GM18517 (cell line): ENCODE data around the gene CA5A.
"Not testable (repeated sequence)": the region's sequence is repeated elsewhere in the genome, so short reads cannot be mapped to it uniquely, and the experiment has no call there.

ENCODE experiments used
- ATAC-seq: cut with Tn5 transposase; IDR thresholded peaks from one replicate; pipeline ENCODE4 v1.9.1; 2021; ENCODE audit warnings: mild to moderate bottlenecking, moderate library complexity; ENCODE audit not compliant: unreplicated experiment

CA5A gene

DNA sequence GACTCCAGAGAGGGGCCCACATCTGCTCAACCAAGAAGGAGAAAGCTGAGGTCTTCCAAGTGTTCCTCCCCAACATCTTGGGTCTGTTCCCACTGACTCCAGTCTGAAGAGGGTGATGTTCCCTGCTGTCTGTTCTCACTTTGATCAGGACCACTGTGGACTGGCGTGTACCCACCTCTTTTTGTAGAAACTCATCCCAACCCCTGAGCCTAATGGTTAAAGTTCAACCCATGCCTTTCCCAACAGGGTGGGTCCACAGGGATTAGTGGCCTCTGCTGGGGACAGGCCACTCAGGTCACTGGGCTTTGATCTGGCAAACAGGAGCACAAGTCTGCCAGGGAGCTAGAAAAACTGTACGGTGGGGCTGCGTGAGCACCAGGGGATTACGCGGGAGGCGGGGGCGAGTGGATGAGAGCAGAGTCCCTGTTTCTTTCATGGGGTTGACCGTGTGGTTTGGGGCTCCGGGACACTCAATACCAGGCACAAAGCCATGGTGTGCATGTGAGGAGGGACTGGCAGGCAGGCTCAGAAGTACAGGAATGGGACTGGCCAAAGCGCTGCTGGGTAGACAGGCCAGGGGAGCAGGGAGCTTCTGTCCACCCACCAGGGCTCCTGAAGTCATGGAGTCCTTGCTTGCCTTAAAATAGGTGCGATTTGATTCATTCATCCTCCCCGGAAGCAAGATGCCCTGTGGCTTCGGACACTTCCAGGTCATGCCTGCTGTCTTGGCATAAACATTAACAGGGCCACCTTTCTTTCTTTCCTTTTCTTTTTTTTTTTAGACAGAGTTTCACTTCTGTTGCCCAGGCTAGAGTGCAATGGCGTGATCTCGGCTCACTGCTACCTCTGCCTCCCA is at the start of gene CA5A:
Gene CA5A, minus strand, starts transcription at position 155 of the 856 bp plus-strand sequence. Its CDS starts 79 bp downstream, at position 76.
- no peak for ATAC-seq

DNA sequence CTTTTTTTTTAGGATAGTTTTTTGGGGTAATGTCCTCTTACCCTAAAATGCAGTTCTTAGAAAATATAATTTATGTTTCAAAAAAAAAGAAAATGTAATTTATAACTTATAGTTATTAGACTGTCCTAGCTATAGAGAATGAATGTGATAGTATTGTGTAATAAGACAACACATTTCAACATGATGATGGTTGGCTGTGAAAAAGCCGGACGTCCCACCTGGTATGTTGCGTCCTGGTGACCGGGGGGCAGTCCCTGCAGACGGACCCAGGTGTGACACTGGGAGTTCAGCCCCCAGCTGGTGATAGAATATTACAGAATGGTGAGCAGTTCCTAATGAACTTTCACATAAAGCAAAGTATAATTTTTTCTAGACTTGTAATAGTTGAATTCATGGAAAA is 49.2 kb upstream of the CA5A start:
- ATAC-seq: not testable (repeated sequence)

DNA sequence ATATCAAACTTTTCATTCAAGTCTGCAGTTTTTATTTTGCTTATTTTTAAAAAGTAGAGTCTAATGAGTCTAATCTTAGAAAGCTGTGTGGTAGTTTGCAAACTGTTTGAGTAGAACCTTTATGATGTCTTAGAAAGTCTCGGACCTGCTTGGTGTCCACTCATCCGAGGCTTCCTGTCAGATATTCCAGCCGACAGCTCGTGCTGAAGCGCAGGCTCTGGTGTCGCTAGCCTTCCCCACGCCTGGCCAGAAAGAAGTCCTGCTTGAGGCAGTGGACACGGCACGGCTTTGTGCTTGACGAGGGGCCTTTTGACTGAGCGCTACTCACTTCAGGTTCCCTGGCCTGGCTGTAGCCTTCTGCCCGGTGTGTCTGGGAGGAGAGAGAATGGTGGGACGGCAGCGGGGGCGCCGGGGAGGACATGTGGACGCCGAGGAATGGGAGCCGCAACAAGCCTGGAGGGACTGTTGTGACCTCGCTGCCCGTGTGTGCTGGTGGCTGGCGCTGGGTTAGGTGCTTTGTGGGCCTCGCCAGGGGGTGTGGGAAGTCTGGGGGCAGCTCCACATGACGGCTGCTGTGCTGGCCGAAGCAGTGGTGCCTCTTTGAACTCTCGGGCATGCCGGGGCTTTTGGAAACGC is 48.4 kb upstream of the CA5A start:
- no peak for ATAC-seq

DNA sequence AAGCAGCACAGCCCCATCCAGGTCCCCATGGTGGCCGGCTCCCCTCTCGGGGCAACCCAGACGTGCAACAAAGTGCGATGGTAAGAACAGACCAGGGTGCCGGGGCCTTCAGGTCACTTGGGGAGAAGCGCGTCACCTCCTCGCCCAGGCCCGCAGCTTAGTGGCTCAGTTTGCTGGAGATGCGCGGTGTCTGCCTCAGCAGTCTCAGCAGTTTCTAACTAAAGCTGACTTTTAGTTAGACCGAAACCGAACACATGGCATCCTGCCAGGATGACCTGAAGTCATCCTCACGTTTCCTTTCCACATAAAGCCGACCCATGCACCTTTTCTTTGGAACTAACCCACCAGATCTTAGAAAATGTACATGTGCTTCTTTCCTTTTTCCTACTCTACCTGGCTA is 47.9 kb upstream of the CA5A start:
- ATAC-seq: not testable (repeated sequence)

DNA sequence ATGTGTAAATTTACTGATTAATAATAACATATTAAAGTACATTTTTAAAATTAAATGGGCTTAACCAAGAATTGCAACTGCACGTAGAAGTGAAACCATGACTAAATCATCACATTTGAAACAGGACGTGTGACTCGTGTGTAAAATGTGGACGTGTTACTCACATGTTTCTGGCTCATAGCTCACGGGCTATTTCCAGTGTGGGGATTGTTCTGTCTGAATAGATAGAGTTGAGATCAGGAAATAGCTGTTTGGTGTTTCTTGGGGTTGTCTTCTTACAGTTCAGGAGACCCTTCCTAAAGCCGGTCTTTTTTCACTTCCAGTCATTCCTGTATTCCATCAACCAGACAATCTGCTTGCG is 47.4 kb upstream of the CA5A start:
- ATAC-seq: not testable (repeated sequence)

DNA sequence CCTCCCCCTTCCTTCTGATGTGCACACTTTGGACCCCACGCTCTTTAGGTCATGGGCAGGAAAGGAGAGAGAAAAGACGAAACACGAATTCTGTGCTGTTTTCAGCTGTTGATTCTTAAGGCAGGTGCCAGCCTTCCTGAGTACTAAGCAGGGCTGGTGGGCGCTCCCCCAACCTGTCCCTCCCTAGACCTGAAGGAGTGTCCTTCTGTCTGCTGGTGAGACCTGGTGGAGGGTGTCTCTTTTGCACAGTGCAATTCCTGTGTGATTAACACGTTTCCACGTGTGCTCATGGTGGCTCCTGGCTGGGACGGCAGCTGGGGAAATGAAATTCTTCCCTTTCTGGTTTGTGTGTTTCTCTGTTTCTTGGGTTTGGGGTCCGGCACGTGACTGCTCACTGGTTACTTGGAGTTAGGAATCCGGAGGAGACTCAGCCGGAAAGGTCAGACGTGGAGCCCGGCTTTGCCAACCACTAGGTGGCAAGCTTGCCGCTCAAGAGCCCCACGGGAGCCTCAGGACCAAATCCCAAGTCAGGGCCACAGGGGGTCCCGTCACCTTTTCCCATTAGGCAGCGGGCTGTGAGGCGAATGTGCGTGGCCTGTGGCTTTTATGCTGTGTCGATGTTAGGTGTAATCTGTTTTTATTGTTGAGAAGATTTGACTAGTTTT is 46.9 kb upstream of the CA5A start:
- ATAC-seq: not testable (repeated sequence)

DNA sequence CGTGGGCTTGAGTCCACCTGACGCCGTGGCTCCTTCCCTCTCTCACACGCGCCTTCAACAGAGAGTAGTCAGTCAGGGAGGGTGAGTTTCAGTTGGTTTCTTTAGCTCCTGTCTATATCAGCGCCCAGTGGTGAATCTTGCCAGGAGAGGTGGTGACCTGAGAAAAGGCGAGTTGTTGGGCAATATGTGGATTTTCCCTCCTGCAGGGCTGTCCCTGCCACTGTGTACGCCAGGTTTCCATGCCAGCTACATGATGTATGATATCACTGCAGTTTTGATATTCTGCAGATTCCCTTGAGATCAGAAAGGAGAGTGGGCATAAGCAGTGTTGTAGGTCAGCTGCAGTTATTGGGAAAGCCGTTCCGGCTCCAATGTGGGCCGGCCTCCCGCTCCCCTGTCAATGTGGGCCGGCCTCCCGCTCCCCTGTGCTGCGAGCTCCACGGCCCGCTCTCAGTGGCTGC is 46.3 kb upstream of the CA5A start:
- no peak for ATAC-seq

DNA sequence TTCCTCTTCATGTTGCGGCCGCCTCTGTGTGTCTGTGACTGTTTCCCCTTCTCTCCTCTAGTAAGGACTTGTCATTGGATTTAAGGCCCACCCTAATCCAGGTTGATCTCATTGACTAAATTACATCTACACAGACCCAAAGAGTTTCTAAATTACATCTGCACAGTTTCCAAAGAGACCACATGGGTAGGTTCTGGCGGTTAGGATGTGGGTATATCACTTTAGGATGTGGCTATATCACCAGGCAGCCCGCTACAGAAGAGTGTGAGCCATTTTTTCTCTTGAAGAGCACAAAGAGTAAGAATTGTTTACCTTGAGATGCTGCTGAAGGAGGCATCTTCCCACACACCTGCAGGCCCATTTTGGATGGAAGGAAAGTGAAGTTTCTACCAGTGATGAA is 45.0 kb upstream of the CA5A start:
- ATAC-seq: not testable (repeated sequence)

DNA sequence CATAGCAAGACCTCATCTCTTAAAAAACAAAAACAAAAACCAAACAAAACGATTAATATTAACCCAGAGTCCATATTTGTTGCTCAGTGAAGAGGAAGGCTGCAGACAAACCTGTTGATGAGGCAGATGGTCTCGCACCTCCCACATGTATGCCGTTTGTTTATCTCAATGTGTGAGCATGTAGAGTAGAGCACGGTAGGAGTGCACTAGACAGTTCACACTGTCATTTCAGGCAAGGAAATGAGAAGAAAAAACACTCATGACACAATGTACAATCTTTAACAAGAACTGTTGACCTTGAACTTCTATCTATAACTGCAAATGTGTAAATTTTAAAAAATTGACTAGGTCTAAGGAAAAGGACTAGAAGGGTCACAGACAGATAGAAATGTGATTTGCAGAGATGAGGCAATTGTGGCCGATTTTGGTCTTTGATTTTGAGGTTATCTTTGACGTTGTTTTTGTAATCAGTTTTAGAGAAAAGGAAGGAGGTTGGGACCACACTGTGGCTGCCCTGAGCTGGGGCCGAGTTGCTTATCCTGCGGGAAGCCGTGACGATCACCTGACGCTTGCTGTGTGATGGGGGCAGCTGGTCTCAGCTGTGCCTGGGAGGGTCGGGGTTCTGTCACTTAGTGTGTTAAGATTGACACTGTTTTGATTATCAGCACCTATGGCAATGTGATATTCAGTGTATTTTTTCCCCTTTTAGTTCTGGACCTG is 43.7 kb upstream of the CA5A start:
- not testable (repeated sequence) for ATAC-seq

DNA sequence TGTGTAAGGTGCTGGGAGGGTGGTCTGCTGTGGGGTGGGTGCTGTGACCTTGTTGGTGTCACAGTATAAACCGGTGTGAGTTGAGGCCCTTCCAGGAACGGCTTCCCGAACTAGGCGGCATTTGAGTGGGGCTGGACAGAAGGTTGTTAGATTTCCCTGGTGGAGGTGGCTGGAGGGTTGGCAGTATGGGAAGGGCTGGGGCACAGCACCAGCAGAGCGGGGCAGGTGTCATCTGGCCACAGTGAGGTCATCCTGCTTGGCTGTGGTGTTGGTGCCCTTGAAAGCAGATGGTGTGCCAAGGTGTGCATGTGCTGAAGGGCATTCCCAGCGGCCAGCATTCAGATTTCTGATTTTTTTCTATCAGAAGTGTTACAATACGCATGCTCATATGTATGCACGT is 43.0 kb upstream of the CA5A start:
- ATAC-seq: no peak

DNA sequence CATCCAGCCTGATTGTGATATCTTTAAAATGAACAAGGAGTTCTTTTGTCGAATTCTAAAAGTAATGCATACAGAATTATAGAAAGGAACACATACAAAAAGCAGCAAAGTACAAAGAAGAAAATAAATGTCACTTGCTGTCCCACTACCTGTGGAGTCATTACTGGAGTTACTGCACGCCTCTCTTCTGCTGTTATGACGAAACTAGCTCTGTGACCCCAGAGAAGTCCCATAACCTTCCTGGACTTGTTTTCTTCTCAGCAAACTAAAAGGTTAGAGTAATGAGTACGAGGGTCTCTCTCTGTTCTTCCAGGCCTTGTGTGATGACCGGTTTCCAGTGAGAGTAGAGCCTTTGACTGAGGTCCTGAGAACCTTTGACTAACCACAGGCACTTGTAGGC is 41.8 kb upstream of the CA5A start:
- no peak for ATAC-seq

DNA sequence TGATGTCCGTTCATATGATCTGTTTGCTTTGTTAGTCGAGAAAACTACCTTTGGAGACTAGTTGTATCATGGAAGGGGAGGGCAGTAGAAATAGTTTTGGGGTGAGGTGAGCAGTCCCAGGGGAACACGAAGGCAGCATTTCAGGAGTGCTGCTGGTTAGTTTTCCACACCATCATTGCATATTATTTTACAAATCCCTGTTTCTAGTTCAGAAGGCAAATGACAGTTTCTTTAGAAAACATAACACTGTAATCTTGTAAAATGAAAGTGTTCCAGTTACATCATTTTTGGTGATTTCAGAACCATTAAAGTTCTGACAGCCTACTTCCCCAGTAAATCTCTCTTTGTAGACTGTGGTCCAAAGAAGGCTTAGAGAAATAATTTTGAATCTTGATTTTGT is 40.3 kb upstream of the CA5A start:
- no peak for ATAC-seq

DNA sequence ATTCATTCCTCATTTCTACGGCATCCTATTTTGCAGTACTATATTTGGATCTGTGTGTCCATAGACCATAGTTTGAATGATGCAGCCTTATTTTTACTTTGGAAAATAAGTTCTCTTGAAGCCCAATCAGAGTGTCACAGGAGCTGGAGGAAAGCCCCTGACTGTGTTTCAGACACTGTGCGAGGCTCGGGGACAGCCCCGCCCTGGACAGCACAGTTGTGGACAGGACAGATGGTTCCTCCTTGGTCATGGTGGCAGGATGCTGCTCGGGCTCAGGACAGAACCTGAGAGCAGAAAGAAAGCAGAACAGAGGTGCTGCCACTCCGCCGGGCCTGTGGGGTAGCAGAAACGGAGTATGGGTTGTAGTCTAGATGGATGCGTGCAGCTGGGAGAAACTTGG is 37.8 kb upstream of the CA5A start:
- no peak for ATAC-seq

DNA sequence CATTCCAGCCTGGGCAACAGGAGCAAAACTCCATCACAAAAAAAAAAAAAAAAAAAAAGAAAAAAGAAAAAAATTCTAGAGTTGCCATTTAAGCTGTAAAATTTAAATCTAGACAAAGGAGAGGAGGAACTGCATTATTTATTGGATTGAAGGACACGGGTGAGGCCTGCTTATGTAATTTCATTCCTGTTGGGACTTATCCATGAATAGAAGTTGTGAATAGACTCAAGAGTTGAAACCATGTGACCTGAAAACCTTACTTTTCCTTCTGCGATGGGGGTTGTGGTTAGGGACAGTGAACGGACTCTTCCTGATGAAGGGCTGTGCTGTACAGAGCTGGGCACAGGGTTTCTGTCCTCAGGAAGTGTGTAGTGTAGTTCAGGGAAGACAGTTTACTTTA is 37.4 kb upstream of the CA5A start:
- ATAC-seq: no peak

DNA sequence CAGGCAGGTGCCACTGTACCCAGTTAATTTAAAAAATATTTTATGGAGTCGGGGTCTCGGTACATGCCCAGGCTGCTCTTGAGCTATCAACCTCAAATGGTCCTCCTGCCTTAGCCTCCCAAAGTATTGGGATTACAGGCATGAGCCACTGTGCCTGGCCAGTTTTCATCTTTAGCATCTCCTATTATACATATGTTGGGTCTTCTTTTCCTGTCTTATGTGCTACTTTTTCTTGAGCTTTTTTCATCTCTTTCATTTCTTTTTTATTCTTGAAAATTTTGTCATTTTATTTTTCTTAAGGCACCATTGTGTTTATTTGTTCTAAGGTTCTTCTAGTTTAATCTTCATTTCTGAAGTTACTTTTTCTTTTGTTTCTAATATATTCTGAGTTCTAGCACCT is 35.6 kb upstream of the CA5A start:
- no peak for ATAC-seq

DNA sequence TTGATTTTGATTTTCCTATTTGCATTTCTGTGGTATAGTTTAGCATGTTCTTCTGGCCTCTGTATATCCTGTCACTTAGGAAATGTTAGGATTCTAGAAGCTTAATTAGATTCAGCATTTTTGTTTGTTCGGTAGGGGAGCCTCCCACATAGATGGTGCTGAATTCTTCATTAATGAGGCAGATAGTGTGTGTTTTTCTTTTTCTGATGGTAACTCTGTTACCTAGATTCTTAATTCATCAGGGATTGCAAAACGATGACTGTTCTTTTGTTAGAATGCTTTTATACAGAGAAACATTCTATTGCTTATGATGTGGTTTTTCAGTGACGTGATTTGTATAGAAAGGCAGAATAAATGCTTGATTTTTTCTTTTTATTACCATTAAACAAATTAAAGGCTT is 33.9 kb upstream of the CA5A start:
- ATAC-seq: no peak

DNA sequence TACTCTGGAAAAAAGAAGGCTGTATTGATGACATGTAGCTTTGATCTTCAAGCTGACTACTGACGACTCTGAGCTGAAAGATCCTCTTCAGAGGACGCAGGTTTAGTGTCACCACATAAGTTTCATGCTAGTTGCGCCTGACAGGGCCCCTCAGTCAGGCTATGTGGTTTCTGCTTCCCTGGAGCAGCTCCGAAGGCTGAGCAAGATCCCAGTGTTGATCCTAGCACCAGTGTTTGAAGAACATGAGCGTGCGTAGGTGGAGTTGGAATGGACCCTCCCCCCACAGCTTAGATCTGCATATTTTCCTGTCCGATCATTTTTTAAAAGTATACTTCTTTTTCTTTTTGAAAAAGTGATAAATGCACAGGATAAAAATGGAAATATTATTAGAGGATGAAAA is 32.2 kb upstream of the CA5A start:
- no peak for ATAC-seq

DNA sequence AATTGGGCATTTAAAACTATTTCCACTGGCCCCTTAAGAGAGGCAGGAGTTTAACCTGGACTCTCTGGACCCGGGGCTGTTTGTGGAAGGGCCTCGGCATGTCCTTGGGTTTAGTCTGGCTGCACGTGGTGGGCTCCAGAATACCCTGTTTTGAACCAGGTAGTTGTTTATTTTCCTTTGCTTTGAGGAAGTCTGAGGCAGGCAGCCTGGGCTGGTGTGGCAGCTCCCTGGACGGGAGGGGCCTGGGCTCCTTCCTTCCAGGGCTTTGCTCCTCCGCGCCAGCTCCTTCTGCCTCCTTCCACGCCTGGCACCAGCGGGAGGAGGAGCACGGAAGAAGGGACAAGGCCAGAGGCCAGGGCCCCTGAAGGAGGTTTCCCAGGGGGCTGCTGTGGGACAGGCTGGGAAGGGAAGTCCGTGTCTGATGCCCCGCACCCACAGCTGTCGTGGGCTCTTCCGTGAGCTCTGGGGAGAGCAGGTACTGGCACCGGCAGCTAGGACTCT is 30.4 kb upstream of the CA5A start:
- no peak for ATAC-seq

DNA sequence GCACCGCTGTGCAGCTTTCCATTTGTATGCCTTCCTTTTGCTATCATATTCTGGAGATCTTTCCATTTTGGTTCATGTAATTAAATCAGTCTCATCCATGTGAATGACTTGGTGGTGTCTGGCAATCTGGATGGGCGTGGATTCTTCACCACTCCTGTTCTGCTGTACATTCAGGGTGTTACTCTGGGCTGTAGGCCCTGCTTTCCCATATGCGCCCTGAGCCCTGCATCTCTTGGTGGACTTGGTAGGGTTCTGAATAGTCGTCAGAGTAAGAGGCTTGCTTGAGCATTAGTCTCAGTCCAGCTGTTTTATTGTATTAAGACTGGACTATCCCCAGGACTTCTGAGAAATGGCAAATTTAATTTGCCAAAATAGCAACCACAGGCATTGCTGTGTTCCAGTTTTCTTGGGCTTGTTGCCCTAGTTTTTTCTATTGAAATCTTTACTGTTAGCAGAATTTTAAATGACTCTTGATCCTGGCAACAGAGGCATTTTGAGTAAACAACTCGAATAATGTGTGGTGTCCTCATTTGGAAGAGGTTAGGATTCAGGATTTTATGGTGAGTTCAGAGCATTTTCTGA is 29.8 kb upstream of the CA5A start:
- no peak for ATAC-seq

DNA sequence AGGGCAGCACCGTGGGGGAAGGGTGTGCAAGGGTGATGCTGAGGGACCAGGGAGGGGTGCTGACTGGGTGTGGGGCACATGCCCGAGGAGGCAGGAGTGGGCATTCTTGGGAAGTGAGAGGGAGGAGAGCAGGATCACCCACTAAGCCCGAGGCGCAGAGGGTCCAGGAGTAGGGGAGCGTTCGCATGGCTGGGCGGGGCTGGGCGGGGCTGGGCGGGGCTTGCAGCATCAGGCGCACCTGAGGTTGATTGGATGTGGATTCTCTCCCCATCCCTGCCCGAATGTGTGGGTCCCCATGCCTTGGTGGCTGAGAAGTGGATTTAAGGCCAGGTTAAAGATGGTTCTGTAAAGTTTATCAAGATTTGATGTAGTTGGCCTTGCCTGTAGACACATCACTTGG is 29.1 kb upstream of the CA5A start:
- no peak for ATAC-seq
